ENCODE measurements around the gene FASLG.
"Not testable (repeated sequence)": the region's sequence is repeated elsewhere in the genome, so short reads cannot be mapped to it uniquely, and the experiment has no call there.

FASLG gene

DNA sequence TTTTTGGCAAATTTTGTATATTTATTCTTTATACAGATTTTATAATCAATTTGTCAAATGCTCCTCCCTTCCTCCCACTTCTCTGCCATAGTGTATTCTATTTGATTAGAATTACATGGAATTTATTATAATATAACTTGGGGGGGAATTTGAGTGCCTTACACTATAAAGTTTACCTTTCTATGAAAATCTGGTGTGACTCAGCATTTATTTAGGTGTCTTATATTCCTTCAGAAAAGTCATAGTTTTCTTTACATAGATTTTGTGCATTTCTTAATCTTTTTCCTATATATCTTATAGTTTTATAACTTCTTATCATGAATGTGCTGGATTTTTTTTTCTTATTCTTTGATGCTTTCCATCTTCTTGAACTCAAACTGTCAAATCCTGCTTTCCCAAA, 21.3 kb downstream of the FASLG start:
- no peak for DNase-seq (ENCODE audit: low read depth in 1 of 2, low spot score in 1 of 2)

- DNase-seq (ENCODE audit: low read depth in 1 of 2, low spot score in 1 of 2) = no peak
These were observed 21.9 kb downstream of the FASLG start for GRCh38 chr1:172680733-172681275.

DNA sequence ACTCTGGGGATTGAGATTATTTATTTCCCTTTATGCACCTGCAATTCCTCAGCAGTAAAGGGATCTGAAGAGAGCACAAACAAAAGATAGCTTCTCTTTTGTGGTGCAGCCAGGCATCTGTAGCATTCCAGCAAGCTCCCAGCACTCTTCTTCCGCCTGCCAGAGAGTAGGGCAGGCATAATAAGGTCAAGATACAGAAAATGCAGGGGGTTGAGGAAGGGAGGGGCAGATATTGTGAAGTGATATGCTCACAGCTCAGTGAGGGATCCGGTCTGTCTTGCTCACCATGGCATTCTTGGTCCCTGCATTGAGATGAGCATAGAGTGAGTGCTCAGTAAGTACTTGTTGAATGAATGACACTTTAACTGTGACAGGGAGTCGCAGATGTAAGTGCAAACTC, 23.9 kb downstream of the FASLG start:
- no peak for DNase-seq (ENCODE audit: low read depth in 1 of 2, low spot score in 1 of 2)

- DNase-seq (ENCODE audit: low read depth in 1 of 2, low spot score in 1 of 2) = no peak
These were observed 27.2 kb downstream of the FASLG start for GRCh38 chr1:172686143-172686542.

- DNase-seq (ENCODE audit: low read depth in 1 of 2, low spot score in 1 of 2) = not testable (repeated sequence)
These were observed 29.7 kb downstream of the FASLG start for GRCh38 chr1:172688428-172689085.

- not testable (repeated sequence) for DNase-seq (ENCODE audit: low read depth in 1 of 2, low spot score in 1 of 2)
These were observed 32.0 kb downstream of the FASLG start for GRCh38 chr1:172690925-172691324.

DNA sequence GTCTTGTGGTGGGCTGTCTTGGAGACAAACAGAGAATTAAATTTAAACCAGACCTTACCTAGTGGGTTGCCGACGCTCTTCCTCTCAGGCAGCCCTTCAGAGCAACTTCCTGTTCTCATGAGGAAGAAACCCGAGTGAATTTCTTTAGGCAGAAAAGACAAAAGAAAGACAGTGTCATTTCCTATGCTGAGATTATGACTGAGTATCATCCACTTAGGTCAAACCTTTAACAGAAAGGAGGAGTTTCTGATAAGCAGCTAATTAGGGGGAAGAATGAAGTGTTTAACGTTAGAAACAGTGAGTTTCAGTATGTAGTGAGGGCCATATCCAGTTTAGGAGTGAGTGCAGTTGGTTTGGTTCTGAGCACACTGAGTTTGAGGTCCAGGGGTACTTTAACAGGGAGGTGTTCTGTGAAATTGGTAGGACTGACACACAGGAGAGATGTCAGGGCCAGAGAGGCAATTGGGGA, 38.7 kb downstream of the FASLG start:
- no peak for DNase-seq (ENCODE audit: low read depth in 1 of 2, low spot score in 1 of 2)

DNA sequence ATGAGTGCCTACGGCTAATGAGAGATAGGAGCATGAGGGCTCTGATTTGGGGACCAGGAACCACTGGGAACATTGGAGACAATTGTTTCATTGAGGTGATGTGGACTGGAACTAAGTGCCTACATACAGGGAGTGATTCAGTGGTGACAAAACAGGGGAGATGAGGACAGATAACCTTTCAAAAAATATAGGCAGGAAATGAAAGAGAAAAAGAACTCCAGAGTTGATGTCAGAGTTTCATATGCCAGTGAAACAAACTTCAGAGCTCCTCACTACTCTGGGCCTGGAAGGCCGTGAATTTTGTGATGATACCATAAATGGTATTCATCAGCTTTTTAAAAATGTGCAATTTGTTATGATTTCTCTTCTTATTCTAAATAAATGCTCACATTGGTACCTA, 39.3 kb downstream of the FASLG start:
- DNase-seq (ENCODE audit: low read depth in 1 of 2, low spot score in 1 of 2) = no peak

GRCh38 chr1:172699111-172699510, 40.2 kb downstream of the FASLG start:
- peak; percentile 47 to 51 for DNase-seq (ENCODE audit: low read depth in 1 of 2, low spot score in 1 of 2)

DNA sequence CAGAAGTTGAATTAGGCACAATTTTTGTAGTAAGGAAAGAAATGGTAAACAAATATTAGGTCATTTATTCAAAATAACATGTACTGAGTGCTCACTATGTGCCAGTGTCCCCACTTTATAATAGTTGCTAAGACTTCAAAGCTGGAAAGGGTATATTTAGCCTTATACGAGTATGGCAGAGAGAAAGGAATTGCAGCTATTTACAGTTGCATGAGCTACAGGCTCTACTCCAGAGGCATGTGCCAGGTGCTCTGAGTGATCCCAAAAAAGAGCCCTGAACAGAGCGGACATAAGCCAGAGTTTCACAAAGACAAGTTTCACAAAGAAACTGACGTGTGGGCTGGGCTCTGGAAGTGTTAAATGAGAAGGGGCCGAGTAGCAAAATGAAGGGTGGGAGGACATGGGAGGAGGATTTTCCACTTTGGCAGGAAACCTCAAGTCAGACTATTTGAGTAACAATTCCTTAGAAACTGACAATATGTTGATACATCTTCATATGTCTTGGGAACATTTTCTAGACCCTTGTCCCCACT, 40.9 kb downstream of the FASLG start:
- DNase-seq (ENCODE audit: low read depth in 1 of 2, low spot score in 1 of 2) = no peak

DNA sequence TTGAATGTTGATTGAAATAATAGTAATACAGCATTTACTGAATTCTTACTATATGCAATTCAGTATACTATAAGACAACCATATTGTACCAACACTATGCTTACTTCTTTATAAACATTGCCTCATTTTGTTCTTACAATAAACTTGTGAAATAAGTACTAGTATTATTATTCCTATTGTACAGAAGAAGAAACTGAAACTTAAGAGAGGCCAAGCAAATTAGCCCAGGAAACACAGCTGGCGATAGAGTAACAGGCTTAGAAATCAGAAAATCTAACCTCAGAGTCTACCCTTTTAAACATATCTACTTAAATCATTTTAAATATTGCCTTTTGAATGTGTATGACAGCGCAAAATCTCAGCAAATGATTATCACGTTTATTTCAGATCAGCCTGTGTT, 41.7 kb downstream of the FASLG start:
- no peak for DNase-seq (ENCODE audit: low read depth in 1 of 2, low spot score in 1 of 2)

GRCh38 chr1:172704001-172704400, 45.1 kb downstream of the FASLG start:
- no peak for DNase-seq (ENCODE audit: low read depth in 1 of 2, low spot score in 1 of 2)

DNA sequence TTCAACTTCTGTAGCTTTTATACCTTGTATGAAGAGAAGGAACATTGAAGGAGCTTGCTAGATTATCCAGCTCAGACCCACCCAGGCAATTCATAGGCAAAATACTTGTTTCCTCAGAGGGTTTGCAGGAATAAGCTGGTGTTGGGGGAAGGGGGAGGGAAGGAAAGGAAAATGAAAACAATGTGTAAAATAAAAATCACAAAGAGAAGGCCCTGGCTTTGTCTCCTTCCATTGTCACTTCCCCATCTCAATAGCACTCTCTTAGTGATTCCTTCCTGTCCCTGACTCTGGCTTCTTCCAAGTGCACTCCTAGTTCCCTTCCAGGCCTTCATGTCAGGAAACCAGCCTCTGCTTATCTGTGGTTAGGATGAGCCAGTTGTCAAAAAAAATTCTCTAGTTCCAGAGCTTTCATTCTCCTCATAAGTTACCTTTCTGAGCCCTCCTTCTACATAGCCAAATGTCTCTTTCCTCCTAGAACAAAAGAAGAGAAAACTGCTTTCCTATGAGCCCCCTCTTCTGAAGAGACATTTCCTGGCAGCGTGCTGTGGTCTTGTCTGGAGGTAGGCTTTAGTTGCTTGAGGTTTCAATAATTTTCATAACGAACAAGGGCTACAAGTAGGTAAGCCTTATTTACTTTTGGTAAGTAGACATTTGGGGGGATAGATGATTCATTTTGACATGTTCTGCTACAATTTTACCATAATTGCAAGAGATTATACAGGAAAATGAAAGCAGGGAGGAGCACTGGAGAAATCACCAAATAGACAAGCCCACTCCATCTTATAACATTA, 45.7 kb downstream of the FASLG start:
- DNase-seq (ENCODE audit: low read depth in 1 of 2, low spot score in 1 of 2) = no peak

- no peak for DNase-seq (ENCODE audit: low read depth in 1 of 2, low spot score in 1 of 2)
These were observed 49.5 kb downstream of the FASLG start for GRCh38 chr1:172708452-172708851.

DNA sequence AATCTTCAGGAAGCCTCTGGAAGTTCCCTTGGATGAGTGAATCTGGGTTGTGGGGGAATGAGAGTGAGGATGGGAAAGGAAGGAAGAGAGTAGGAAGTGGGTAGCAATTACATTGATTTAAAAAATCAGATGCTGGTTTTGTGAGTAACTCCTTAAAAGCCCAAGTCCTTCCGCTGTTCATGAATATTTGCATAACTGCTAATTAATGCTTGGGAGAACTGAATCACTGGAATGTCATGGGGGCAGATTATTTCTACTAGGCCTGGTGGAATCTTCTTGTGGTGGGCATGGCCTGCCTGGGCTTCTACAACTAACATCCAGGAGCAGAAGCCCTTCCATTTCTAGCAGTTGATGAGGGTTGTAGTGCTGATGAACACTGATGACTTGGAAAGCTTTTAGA, 52.7 kb downstream of the FASLG start:
- DNase-seq (ENCODE audit: low read depth in 1 of 2, low spot score in 1 of 2) = no peak

- no peak for DNase-seq (ENCODE audit: low read depth in 1 of 2, low spot score in 1 of 2)
These were observed 54.6 kb downstream of the FASLG start for GRCh38 chr1:172713466-172713865.

Data from activated T-helper 1 cell treated with anti-CD3 and anti-CD28 coated beads, Interleukin-2, amount 50 U/mL, for 16 hours (primary cell).